Measurements from ENCODE around the gene LPCAT1. TPM values are rescaled to one million over a fixed set of nuclear protein-coding genes. Genes with fewer than 3 reads are reported as not detected.

LPCAT1 gene
- total and polyA plus RNA-seq, 2 experiments from 2014 or later, result 78.0 to 255 TPM

DNA sequence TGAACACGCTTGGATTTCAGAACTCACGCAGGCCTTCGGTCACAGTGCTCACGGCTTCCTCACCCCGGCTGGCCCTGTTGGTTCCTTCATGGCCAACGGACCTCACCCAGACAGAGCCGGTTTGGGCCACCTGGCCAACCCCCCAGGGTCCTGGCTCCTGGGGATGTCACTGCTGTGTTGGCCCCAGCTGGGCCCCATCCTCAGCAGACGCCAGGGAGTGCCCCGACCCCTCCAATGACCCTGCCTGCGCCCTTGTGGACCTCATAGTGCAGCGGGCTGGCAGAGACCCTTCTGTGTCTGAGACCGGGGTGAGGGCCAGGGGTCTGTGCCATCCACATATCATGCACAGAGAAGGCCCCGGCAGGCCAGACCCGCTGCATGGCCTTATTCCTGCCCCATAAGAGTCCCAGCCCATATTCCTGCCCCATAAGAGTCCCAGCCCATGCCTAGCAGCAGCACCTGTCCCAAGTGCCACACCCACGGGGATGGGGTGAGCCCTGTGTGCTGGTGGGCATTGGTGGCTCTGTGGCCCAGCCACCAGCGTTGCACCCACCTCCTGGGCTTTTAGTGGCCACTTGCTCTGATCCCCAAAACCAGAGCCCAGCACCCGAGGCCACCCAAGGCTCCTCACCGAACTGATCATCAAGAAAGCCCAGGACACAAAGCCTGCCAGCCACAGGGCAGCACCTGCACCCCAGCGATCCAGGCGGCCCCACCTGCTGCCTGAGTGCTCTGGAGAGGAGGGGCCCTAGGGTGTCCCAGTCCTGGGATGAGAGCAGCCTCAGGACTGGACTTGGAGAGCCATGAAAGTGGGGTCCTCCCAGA, 1.3 kb upstream of the LPCAT1 start:
- Mint-ChIP-seq H3K36me3 (ENCODE audit: low read depth) (peaks cover 14% of the 10 kb centered on the region), H3K4me1 (peaks cover 20% of the 10 kb centered on the region; the same call in 2 of the 3 replicates), H3K9me3 (no peaks in the 10 kb centered on the region), H3K27ac (no peak overlapping the region), H3K27me3 (ENCODE audit: insufficient read depth, low read depth, poor library complexity) (peaks cover 14% of the 10 kb centered on the region), H3K4me3 (peak overlapping the region; percentile 59)
- ATAC-seq, result no peak
- H3K27me3 ChIP-seq (ENCODE audit: insufficient read depth), result no peaks in the 10 kb centered on the region
- H3F3A ChIP-seq (replicated peaks; ENCODE audit: low read depth), result no peaks in the 10 kb centered on the region; the same call in 1 of the 2 replicates
- peaks cover 14% of the 10 kb centered on the region for H3K36me3 ChIP-seq (ENCODE audit: insufficient read depth)
- no peaks in the 10 kb centered on the region for H3K9me2 ChIP-seq (ENCODE audit: insufficient read depth)
- H4K20me1 ChIP-seq (replicated peaks; ENCODE audit: insufficient read depth), result peaks cover 14% of the 10 kb centered on the region
- peaks cover 33% of the 10 kb centered on the region for H3K79me2 ChIP-seq (replicated peaks; ENCODE audit: insufficient read depth)
- no peak overlapping the region for H3K27ac ChIP-seq (ENCODE audit: low read depth)
- no peak for DNase-seq (ENCODE audit: low spot score)
- H2AFZ ChIP-seq, result no peak overlapping the region
- H3K4me1 ChIP-seq (ENCODE audit: insufficient read depth), result peaks cover 17% of the 10 kb centered on the region
- H3K4me3 ChIP-seq, result peak overlapping the region; percentile 88; the same call in 1 of the 2 replicates
- peak overlapping the region; percentile 77 for H3K4me2 ChIP-seq
- no peak for TF ChIP-seq EZH2phosphoT487 (IDR thresholded peaks at IDR 0.05; ENCODE audit: unreplicated experiment)
- no peak for TF ChIP-seq POLR2AphosphoS5 (IDR thresholded peaks at IDR 0.05; ENCODE audit: low read depth)
- no peak for TF ChIP-seq ZNF114 (CRISPR knock-in tag; IDR thresholded peaks at IDR 0.05)
- no peak for TF ChIP-seq EZH2 (IDR thresholded peaks at IDR 0.05; ENCODE audit: low read depth, unreplicated experiment)
- TF ChIP-seq, protein P1, sequence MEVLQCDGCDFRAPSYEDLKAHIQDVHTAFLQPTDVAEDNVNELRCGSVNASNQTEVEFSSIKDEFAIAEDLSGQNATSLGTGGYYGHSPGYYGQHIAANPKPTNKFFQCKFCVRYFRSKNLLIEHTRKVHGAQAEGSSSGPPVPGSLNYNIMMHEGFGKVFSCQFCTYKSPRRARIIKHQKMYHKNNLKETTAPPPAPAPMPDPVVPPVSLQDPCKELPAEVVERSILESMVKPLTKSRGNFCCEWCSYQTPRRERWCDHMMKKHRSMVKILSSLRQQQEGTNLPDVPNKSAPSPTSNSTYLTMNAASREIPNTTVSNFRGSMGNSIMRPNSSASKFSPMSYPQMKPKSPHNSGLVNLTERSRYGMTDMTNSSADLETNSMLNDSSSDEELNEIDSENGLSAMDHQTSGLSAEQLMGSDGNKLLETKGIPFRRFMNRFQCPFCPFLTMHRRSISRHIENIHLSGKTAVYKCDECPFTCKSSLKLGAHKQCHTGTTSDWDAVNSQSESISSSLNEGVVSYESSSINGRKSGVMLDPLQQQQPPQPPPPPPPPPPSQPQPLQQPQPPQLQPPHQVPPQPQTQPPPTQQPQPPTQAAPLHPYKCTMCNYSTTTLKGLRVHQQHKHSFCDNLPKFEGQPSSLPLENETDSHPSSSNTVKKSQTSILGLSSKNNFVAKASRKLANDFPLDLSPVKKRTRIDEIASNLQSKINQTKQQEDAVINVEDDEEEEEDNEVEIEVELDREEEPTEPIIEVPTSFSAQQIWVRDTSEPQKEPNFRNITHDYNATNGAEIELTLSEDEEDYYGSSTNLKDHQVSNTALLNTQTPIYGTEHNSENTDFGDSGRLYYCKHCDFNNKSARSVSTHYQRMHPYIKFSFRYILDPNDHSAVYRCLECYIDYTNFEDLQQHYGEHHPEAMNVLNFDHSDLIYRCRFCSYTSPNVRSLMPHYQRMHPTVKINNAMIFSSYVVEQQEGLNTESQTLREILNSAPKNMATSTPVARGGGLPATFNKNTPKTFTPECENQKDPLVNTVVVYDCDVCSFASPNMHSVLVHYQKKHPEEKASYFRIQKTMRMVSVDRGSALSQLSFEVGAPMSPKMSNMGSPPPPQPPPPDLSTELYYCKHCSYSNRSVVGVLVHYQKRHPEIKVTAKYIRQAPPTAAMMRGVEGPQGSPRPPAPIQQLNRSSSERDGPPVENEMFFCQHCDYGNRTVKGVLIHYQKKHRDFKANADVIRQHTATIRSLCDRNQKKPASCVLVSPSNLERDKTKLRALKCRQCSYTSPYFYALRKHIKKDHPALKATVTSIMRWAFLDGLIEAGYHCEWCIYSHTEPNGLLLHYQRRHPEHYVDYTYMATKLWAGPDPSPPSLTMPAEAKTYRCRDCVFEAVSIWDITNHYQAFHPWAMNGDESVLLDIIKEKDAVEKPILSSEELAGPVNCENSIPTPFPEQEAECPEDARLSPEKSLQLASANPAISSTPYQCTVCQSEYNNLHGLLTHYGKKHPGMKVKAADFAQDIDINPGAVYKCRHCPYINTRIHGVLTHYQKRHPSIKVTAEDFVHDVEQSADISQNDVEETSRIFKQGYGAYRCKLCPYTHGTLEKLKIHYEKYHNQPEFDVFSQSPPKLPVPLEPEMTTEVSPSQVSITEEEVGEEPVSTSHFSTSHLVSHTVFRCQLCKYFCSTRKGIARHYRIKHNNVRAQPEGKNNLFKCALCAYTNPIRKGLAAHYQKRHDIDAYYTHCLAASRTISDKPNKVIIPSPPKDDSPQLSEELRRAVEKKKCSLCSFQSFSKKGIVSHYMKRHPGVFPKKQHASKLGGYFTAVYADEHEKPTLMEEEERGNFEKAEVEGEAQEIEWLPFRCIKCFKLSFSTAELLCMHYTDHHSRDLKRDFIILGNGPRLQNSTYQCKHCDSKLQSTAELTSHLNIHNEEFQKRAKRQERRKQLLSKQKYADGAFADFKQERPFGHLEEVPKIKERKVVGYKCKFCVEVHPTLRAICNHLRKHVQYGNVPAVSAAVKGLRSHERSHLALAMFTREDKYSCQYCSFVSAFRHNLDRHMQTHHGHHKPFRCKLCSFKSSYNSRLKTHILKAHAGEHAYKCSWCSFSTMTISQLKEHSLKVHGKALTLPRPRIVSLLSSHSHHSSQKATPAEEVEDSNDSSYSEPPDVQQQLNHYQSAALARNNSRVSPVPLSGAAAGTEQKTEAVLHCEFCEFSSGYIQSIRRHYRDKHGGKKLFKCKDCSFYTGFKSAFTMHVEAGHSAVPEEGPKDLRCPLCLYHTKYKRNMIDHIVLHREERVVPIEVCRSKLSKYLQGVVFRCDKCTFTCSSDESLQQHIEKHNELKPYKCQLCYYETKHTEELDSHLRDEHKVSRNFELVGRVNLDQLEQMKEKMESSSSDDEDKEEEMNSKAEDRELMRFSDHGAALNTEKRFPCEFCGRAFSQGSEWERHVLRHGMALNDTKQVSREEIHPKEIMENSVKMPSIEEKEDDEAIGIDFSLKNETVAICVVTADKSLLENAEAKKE (CRISPR knock-in tag; IDR thresholded peaks at IDR 0.05), result no peak
- no peak for TF ChIP-seq CTCF (conservative IDR thresholded peaks at IDR 0.05; ENCODE audit: low read depth in 2 of 2)
- TF ChIP-seq JUNB (IDR thresholded peaks at IDR 0.05; ENCODE audit: unreplicated experiment), result no peak
- TF ChIP-seq STAT1 (IDR thresholded peaks at IDR 0.05; ENCODE audit: unreplicated experiment), result no peak
- no peak for TF ChIP-seq NANOG (IDR thresholded peaks at IDR 0.05; ENCODE audit: borderline replicate concordance)
- TF ChIP-seq, protein P2, sequence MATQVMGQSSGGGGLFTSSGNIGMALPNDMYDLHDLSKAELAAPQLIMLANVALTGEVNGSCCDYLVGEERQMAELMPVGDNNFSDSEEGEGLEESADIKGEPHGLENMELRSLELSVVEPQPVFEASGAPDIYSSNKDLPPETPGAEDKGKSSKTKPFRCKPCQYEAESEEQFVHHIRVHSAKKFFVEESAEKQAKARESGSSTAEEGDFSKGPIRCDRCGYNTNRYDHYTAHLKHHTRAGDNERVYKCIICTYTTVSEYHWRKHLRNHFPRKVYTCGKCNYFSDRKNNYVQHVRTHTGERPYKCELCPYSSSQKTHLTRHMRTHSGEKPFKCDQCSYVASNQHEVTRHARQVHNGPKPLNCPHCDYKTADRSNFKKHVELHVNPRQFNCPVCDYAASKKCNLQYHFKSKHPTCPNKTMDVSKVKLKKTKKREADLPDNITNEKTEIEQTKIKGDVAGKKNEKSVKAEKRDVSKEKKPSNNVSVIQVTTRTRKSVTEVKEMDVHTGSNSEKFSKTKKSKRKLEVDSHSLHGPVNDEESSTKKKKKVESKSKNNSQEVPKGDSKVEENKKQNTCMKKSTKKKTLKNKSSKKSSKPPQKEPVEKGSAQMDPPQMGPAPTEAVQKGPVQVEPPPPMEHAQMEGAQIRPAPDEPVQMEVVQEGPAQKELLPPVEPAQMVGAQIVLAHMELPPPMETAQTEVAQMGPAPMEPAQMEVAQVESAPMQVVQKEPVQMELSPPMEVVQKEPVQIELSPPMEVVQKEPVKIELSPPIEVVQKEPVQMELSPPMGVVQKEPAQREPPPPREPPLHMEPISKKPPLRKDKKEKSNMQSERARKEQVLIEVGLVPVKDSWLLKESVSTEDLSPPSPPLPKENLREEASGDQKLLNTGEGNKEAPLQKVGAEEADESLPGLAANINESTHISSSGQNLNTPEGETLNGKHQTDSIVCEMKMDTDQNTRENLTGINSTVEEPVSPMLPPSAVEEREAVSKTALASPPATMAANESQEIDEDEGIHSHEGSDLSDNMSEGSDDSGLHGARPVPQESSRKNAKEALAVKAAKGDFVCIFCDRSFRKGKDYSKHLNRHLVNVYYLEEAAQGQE (IDR thresholded peaks at IDR 0.05; ENCODE audit: unreplicated experiment), result no peak
- no peak for TF ChIP-seq ETS1 (IDR thresholded peaks at IDR 0.05)
- TF ChIP-seq CREB1 (CRISPR knock-in tag; IDR thresholded peaks at IDR 0.05; ENCODE audit: low read depth), result no peak
- TF ChIP-seq ZNF331 (CRISPR knock-in tag; IDR thresholded peaks at IDR 0.05; ENCODE audit: low read depth), result no peak

Data from GM23338 (cell line).